T-cell (primary cell): ENCODE measurements around the gene TULP4. TPM values are rescaled to one million over a fixed set of nuclear protein-coding genes. Genes with fewer than 3 reads are reported as not detected.

ENCODE experiments used
- ATAC-seq, 4 experiments: fragments of 200-7000 bp in 3 of 4; fragments of 150-1000 bp in 1 of 4; cut with Tn5 transposase; replicated peaks in 1 of 4; 1 replicate in 3 of 4; 2 replicates in 1 of 4; pipeline ENCODE4 v1.10.0; 2021; ENCODE audit warnings: moderate library complexity in 3 of 4, mild to moderate bottlenecking in 2 of 4, moderate number of reproducible peaks in 1 of 4
- CTCF ChIA-PET, 2 donors: fragments of 300-600 bp; sonication (Branson Sonifier 250); formaldehyde crosslinking; loops; one replicate each; lab custom pipeline; 2022; ENCODE audit warnings: antibody characterized with exemption in 2 of 2; lab: Charles Lee
- POLR2A ChIA-PET, 2 donors: fragments of 300-600 bp; sonication (Branson Sonifier 250); formaldehyde crosslinking; loops; one replicate each; lab custom pipeline; 2022; ENCODE audit warnings: antibody characterized with exemption in 2 of 2; lab: Charles Lee
- DNase-seq, 35 experiments: peaks; one replicate each; pipeline versions ENCODE4 v3.0.0 to v3.0.0-alpha.2; 2013 to 2023
- H3K27ac ChIP-seq: one replicate; pipeline ENCODE4 v1.5.1; 2013; ENCODE audit warnings: low read length
- H3K27me3 ChIP-seq, 2 experiments: replicated peaks in 1 of 2; 1 replicate in 1 of 2; 2 replicates in 1 of 2; pipeline versions ENCODE4 v1.6.1 to v1.7.0; 2013; ENCODE audit warnings: low read length in 1 of 2, mixed read lengths in 1 of 2; ENCODE audit not compliant: control insufficient read depth in 2 of 2, insufficient read depth in 2 of 2; ENCODE audit errors: extremely low read depth in 1 of 2
- H3K36me3 ChIP-seq, 2 donors: 1 replicate in 1 of 2; 2 replicates in 1 of 2; pipeline versions ENCODE4 v1.6.1 to v1.7.0; 2013; ENCODE audit warnings: low read length in 1 of 2; ENCODE audit not compliant: control insufficient read depth in 2 of 2, insufficient read depth in 1 of 2; ENCODE audit errors: extremely low read depth in 1 of 2
- H3K4me1 ChIP-seq, 2 experiments: 1 replicate in 1 of 2; 2 replicates in 1 of 2; pipeline versions ENCODE4 v1.6.1 to v1.7.0; 2013; ENCODE audit warnings: low read length in 2 of 2, mixed read lengths in 1 of 2; ENCODE audit not compliant: insufficient read depth in 2 of 2, control insufficient read depth in 1 of 2; ENCODE audit errors: extremely low read depth in 1 of 2
- H3K4me3 ChIP-seq, 2 donors: 1 replicate in 1 of 2; 2 replicates in 1 of 2; pipeline versions ENCODE4 v1.5.1 to v1.7.0; 2013; ENCODE audit warnings: mild to moderate bottlenecking in 2 of 2, low read length in 1 of 2, moderate library complexity in 1 of 2; ENCODE audit not compliant: control insufficient read depth in 1 of 2; ENCODE audit errors: extremely low read depth in 1 of 2
- H3K9me3 ChIP-seq: 2 replicates; pipeline ENCODE4 v1.7.0; 2013
- H3K27ac Mint-ChIP-seq, 2 donors: one replicate each; pipeline ENCODE4 v1.8.0; 2020 to 2021; ENCODE audit warnings: mild to moderate bottlenecking in 2 of 2, mixed read lengths in 2 of 2
- H3K27me3 Mint-ChIP-seq, 2 donors: one replicate each; pipeline ENCODE4 v1.8.0; 2021 to 2022; ENCODE audit warnings: mixed read lengths in 2 of 2
- H3K36me3 Mint-ChIP-seq: one replicate; pipeline ENCODE4 v1.8.0; 2021; ENCODE audit warnings: mixed read lengths
- H3K4me1 Mint-ChIP-seq, 3 donors: one replicate each; pipeline ENCODE4 v1.8.0; 2020 to 2022; ENCODE audit warnings: mixed read lengths in 3 of 3, mild to moderate bottlenecking in 1 of 3
- H3K4me3 Mint-ChIP-seq, 3 donors: one replicate each; pipeline ENCODE4 v1.8.0; 2020 to 2022; ENCODE audit warnings: mild to moderate bottlenecking in 3 of 3, mixed read lengths in 3 of 3, moderate library complexity in 3 of 3
- H3K9me3 Mint-ChIP-seq, 3 donors: one replicate each; pipeline ENCODE4 v1.8.0; 2020 to 2022; ENCODE audit warnings: mixed read lengths in 3 of 3
- WGBS: methylation state at CpG from one replicate; pipeline ENCODE4 v1.1.5; 2013; ENCODE audit warnings: missing lambda C conversion rate; ENCODE audit not compliant: insufficient coverage; 5-methylcytosine and 5-hydroxymethylcytosine counted together
- total RNA-seq, 35 experiments: library from RNA in 6 of 35; stranded (reverse) in 6 of 35; fragments of 120-200 nt in 1 of 35; gene quantifications; one replicate each; pipeline versions ENCODE4 v1.2.1 to v1.2.4 and lab custom pipeline; 2013 to 2026

The TULP4 gene
- total RNA-seq, 5 donors from 2014 or later (not counting 1 experiment from before 2014, with no cell fraction given): 62.9 to 85.1 (median 76.1) TPM

- H3K36me3 Mint-ChIP-seq: peaks cover 1% of the 10 kb centered on the region
- ATAC-seq (no peak), DNase-seq (peak in 2 of 35 experiments; percentile 15 to 27)
- peak overlapping the region; percentile 94 to 96 (median 95) for H3K4me3 Mint-ChIP-seq
- 8% methylated on average over 14 of the region's 19 CpGs for WGBS
- H3K4me3 ChIP-seq: peak overlapping the region; percentile 71 to 72
- H3K27ac Mint-ChIP-seq: peak overlapping the region; percentile 94
- CTCF ChIA-PET: no interaction called here
- no peaks in the 10 kb centered on the region for H3K9me3 Mint-ChIP-seq
- peaks cover 5 to 60% of the 10 kb centered on the region in 2 experiments for H3K4me1 ChIP-seq
- H3K9me3 ChIP-seq: no peaks in the 10 kb centered on the region
- peaks cover 0 to 5% of the 10 kb centered on the region in 2 donors for H3K36me3 ChIP-seq
- H3K27me3 ChIP-seq: no peaks in the 10 kb centered on the region
- POLR2A ChIA-PET: no interaction called here
- no peaks in the 10 kb centered on the region for H3K27me3 Mint-ChIP-seq
- H3K4me1 Mint-ChIP-seq: peaks cover 46 to 56% (median 52%) of the 10 kb centered on the region in 3 donors
- H3K27ac ChIP-seq: peak overlapping the region; percentile 52
Observed at GRCh38 chr6:158560836-158561320, 248.6 kb downstream of the TULP4 start.

Other genes starting within 250 kb of the TULP4 start
- gene SERAC1, start 144.2 kb upstream of the TULP4 start, total RNA-seq: 1 to 10 TPM; 2.9 to 4.7 (median 3.4) TPM
- 10 to 100 TPM in 2 of 5 donors, 1 to 10 TPM in 3; 7.0 to 13.6 (median 9.5) TPM for gene GTF2H5, start 144.1 kb upstream of the TULP4 start, total RNA-seq
- gene TMEM181, start 247.6 kb downstream of the TULP4 start, total RNA-seq: 10 to 100 TPM; 15.9 to 21.5 (median 19.9) TPM